Measurements from ENCODE around the gene CPVL. TPM values are rescaled to one million over a fixed set of nuclear protein-coding genes. Genes with fewer than 3 reads are reported as not detected.

The CPVL gene
- total RNA-seq, 1 donor from 2014 or later = 25.1 TPM

DNA sequence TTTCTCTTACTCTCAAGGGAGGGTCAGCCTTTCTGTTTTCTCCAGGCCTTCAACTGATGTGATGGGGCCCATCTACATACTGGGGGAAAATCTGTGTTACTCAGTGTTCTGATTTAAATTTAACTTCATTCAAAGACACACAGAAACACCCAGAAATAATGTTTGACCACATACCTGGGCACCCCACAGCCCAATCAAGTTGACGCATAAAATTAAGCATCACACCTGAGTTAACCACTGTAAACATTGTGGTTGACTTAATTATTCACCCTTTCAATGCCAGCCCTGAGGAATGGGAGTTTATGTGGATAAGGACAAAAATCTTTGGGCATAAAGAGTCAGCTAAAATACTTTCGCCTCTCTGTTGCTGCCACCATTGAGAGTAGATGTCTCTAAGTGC lies 38.3 kb upstream of the CPVL start:
- H3K27me3 ChIP-seq (ENCODE audit: control insufficient read depth in 3 of 3, insufficient read depth in 3 of 3, low read length in 3 of 3) = no peaks in the 10 kb centered on the region

DNA sequence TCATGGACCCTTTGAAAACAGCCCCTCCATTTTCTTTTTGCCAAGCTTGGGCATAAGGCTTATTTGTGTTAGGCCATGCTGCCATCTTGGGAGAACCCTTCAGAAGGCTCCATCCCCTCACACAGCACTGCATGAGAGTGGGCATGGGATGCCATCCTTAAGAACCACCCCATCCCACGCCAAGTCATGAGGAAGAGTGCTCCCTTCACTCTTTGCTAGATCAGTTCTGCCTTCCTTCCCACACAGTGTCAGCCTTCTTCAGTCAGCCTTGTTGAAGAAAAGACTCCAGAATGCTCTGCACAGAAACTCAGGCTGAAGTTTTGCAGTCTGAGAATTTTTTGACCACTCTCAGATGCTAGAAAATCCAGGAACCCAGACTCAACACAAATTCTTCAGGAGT lies 32.8 kb upstream of the CPVL start:
- Histone ChIP-seq H3K27me3 (ENCODE audit: control insufficient read depth in 3 of 3, insufficient read depth in 3 of 3, low read length in 3 of 3) (no peaks in the 10 kb centered on the region), H3K9ac (ENCODE audit: low read depth in 1 of 3, low read length in 3 of 3) (no peak overlapping the region), H3K4me1 (ENCODE audit: control insufficient read depth in 3 of 3, insufficient read depth in 3 of 3, low read length in 3 of 3) (no peaks in the 10 kb centered on the region), H3K9me3 (ENCODE audit: control insufficient read depth in 3 of 3, low read length in 3 of 3) (no peaks in the 10 kb centered on the region), H3K27ac (ENCODE audit: low read depth, low read length) (no peak overlapping the region), H3K36me3 (ENCODE audit: control insufficient read depth in 3 of 3, insufficient read depth in 3 of 3, low read length in 3 of 3) (no peaks in the 10 kb centered on the region), H3K4me3 (ENCODE audit: low read length in 3 of 3) (no peak overlapping the region)

More for the DNA sequence above, 38.3 kb upstream of the CPVL start:
- no peak overlapping the region for H3K27ac ChIP-seq (ENCODE audit: low read depth, low read length)
- H3K4me1 ChIP-seq (ENCODE audit: control insufficient read depth in 3 of 3, insufficient read depth in 3 of 3, low read length in 3 of 3) = no peaks in the 10 kb centered on the region
- no peaks in the 10 kb centered on the region for H3K36me3 ChIP-seq (ENCODE audit: control insufficient read depth in 3 of 3, insufficient read depth in 3 of 3, low read length in 3 of 3)
- no peak overlapping the region for H3K9ac ChIP-seq (ENCODE audit: low read depth in 1 of 3, low read length in 3 of 3)
- no peaks in the 10 kb centered on the region for H3K9me3 ChIP-seq (ENCODE audit: control insufficient read depth in 3 of 3, low read length in 3 of 3)
- H3K4me3 ChIP-seq (ENCODE audit: low read length in 3 of 3) = no peak overlapping the region

DNA sequence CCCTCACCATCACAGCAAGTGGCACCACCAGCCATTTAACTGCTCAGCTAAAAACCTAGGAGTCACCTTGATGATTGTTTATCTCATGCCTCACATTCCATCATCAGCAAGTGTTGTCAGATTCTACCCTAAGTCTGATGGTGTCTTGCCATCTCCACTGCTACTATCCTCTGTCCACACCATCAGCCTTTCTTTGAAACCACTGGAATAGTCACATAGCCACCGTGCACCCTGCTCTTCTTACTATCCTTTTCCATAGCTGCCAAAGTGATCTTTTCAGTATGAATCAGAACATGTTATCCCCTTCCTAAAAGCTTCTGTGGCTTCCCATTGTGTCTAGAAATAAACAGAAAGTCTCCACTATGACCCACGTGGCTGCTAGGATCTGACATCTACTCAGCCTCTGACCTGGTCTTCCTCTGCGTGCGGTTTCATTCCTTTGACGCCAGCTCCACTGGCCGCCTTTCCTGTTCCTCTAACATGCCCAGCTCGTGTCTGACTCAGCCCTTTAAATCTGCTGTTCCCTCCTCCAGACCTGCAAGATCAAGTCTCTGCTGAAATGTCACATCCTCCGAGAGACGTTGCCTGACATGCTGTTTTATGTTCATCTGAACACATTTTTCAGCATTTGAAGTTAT lies 31.7 kb upstream of the CPVL start:
- Histone ChIP-seq H3K4me3 (ENCODE audit: low read length in 3 of 3) (no peak overlapping the region), H3K4me1 (ENCODE audit: control insufficient read depth in 3 of 3, insufficient read depth in 3 of 3, low read length in 3 of 3) (no peaks in the 10 kb centered on the region), H3K36me3 (ENCODE audit: control insufficient read depth in 3 of 3, insufficient read depth in 3 of 3, low read length in 3 of 3) (no peaks in the 10 kb centered on the region), H3K9ac (ENCODE audit: low read depth in 1 of 3, low read length in 3 of 3) (no peak overlapping the region), H3K27ac (ENCODE audit: low read depth, low read length) (peak overlapping the region; percentile 36), H3K9me3 (ENCODE audit: control insufficient read depth in 3 of 3, low read length in 3 of 3) (no peaks in the 10 kb centered on the region), H3K27me3 (ENCODE audit: control insufficient read depth in 3 of 3, insufficient read depth in 3 of 3, low read length in 3 of 3) (no peaks in the 10 kb centered on the region)

DNA sequence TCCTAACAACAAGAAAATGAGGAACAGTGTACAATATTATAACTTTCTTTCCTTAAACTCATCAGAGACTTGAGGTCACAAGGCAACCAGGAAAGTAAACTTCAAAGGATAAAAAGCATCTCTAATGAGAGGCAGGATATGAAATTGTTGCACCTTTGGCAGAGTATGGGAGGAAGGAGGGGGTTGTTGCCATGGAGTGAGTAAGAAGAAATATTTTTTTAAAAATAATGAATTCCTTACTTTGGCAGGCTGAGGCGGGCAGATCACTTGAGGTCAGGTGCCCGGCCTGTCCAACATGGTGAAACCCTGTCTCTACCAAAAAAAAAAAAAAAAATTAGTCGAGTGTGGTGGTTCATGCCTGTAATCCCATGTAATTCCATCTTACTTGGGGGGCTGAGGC lies 27.1 kb upstream of the CPVL start:
- Histone ChIP-seq H3K4me1 (ENCODE audit: control insufficient read depth in 3 of 3, insufficient read depth in 3 of 3, low read length in 3 of 3) (no peaks in the 10 kb centered on the region), H3K9me3 (ENCODE audit: control insufficient read depth in 3 of 3, low read length in 3 of 3) (no peaks in the 10 kb centered on the region), H3K4me3 (ENCODE audit: low read length in 3 of 3) (no peak overlapping the region), H3K9ac (ENCODE audit: low read depth in 1 of 3, low read length in 3 of 3) (no peak overlapping the region), H3K27ac (ENCODE audit: low read depth, low read length) (no peak overlapping the region), H3K27me3 (ENCODE audit: control insufficient read depth in 3 of 3, insufficient read depth in 3 of 3, low read length in 3 of 3) (no peaks in the 10 kb centered on the region), H3K36me3 (ENCODE audit: control insufficient read depth in 3 of 3, insufficient read depth in 3 of 3, low read length in 3 of 3) (no peaks in the 10 kb centered on the region)

DNA sequence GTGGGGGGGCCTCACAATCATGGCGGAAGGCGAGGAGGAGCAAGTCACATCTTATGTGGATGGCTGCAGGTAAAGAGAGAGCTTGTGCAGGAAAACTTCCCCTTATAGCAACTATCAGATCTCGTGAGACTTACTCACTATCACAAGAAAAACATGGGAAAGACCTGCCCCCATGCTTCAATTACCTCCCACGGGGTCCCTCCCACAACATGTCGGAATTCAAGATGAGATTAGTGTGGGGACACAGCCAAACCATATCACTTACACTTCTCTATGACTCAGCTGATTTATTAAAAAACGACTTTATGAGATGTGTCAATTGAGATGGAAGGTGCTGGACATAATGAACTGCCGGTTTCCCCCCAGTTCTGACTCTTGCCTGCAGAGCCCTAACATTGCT lies 24.4 kb upstream of the CPVL start:
- no peaks in the 10 kb centered on the region for H3K27me3 ChIP-seq (ENCODE audit: control insufficient read depth in 3 of 3, insufficient read depth in 3 of 3, low read length in 3 of 3)
- no peak overlapping the region for H3K27ac ChIP-seq (ENCODE audit: low read depth, low read length)
- no peaks in the 10 kb centered on the region for H3K4me1 ChIP-seq (ENCODE audit: control insufficient read depth in 3 of 3, insufficient read depth in 3 of 3, low read length in 3 of 3)
- no peak overlapping the region for H3K9ac ChIP-seq (ENCODE audit: low read depth in 1 of 3, low read length in 3 of 3)
- no peaks in the 10 kb centered on the region for H3K36me3 ChIP-seq (ENCODE audit: control insufficient read depth in 3 of 3, insufficient read depth in 3 of 3, low read length in 3 of 3)
- H3K9me3 ChIP-seq (ENCODE audit: control insufficient read depth in 3 of 3, low read length in 3 of 3) = no peaks in the 10 kb centered on the region
- no peak overlapping the region for H3K4me3 ChIP-seq (ENCODE audit: low read length in 3 of 3)

DNA sequence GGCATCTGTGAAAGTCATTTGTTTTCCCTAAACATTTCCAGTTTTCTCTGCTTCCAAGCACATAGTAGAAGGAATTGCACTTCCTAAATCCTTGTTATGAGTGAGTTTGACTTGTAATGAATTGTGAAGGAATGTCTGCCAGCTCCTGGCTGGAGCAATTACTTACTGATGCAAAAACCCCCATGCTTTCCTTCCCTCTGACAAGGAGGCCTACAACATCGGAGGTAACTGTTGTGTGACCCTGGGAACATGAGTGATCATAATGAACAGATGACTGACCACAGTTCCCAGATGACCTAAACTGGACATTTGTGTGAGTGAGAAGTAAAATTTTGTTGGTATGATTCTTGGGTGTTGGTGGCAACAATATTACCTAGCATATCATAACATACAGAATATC lies 21.4 kb upstream of the CPVL start:
- H3K27ac ChIP-seq (ENCODE audit: low read depth, low read length) = no peak overlapping the region
- no peaks in the 10 kb centered on the region for H3K9me3 ChIP-seq (ENCODE audit: control insufficient read depth in 3 of 3, low read length in 3 of 3)
- no peaks in the 10 kb centered on the region for H3K27me3 ChIP-seq (ENCODE audit: control insufficient read depth in 3 of 3, insufficient read depth in 3 of 3, low read length in 3 of 3)
- no peaks in the 10 kb centered on the region for H3K4me1 ChIP-seq (ENCODE audit: control insufficient read depth in 3 of 3, insufficient read depth in 3 of 3, low read length in 3 of 3)
- H3K4me3 ChIP-seq (ENCODE audit: low read length in 3 of 3) = no peak overlapping the region
- H3K9ac ChIP-seq (ENCODE audit: low read depth in 1 of 3, low read length in 3 of 3) = no peak overlapping the region
- H3K36me3 ChIP-seq (ENCODE audit: control insufficient read depth in 3 of 3, insufficient read depth in 3 of 3, low read length in 3 of 3) = no peaks in the 10 kb centered on the region

DNA sequence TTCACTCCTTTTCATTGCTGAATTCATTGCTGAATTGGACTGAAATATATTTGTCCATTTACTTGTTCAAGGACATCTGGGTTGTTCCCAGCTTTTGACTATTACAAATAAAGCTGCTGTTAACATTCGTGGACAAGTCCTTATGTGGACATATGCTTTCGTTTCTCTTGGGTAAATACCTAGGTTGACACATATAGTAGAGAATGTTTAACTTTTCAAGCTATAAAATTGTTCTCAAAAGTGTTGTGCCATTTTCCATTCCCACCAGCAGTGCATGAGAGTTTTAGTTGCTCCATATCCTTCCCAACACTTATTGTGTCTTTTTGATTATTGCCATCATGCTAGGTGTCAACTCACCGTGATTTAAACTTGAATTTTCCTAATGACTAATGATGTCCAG lies 17.5 kb upstream of the CPVL start:
- H3K9me3 ChIP-seq (ENCODE audit: control insufficient read depth in 3 of 3, low read length in 3 of 3) = no peaks in the 10 kb centered on the region
- H3K27ac ChIP-seq (ENCODE audit: low read depth, low read length) = no peak overlapping the region
- H3K4me3 ChIP-seq (ENCODE audit: low read length in 3 of 3) = no peak overlapping the region
- no peak overlapping the region for H3K9ac ChIP-seq (ENCODE audit: low read depth in 1 of 3, low read length in 3 of 3)
- H3K36me3 ChIP-seq (ENCODE audit: control insufficient read depth in 3 of 3, insufficient read depth in 3 of 3, low read length in 3 of 3) = no peaks in the 10 kb centered on the region
- H3K4me1 ChIP-seq (ENCODE audit: control insufficient read depth in 3 of 3, insufficient read depth in 3 of 3, low read length in 3 of 3) = no peaks in the 10 kb centered on the region
- no peaks in the 10 kb centered on the region for H3K27me3 ChIP-seq (ENCODE audit: control insufficient read depth in 3 of 3, insufficient read depth in 3 of 3, low read length in 3 of 3)

DNA sequence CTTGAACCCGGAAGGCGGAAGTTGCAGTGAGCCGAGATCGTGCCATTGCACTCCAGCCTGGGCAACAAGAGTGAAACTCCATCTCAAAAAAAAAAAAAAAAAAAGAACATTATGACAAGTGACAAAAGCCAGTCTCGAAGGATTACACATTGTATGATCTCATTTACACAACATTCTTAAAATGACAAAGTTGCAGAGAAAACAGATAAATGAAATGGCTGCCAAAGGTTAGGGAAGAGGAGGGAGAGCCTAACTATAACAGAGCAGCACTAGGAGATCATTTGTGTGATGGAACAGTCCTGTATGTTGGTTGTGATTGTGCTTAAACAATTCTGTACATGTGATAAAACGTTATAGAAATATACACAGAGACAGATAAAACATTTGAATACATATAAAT lies 16.2 kb upstream of the CPVL start:
- no peaks in the 10 kb centered on the region for H3K4me1 ChIP-seq (ENCODE audit: control insufficient read depth in 3 of 3, insufficient read depth in 3 of 3, low read length in 3 of 3)
- H3K36me3 ChIP-seq (ENCODE audit: control insufficient read depth in 3 of 3, insufficient read depth in 3 of 3, low read length in 3 of 3) = no peaks in the 10 kb centered on the region
- no peak overlapping the region for H3K27ac ChIP-seq (ENCODE audit: low read depth, low read length)
- H3K4me3 ChIP-seq (ENCODE audit: low read length in 3 of 3) = no peak overlapping the region
- no peak overlapping the region for H3K9ac ChIP-seq (ENCODE audit: low read depth in 1 of 3, low read length in 3 of 3)
- H3K9me3 ChIP-seq (ENCODE audit: control insufficient read depth in 3 of 3, low read length in 3 of 3) = no peaks in the 10 kb centered on the region
- no peaks in the 10 kb centered on the region for H3K27me3 ChIP-seq (ENCODE audit: control insufficient read depth in 3 of 3, insufficient read depth in 3 of 3, low read length in 3 of 3)

DNA sequence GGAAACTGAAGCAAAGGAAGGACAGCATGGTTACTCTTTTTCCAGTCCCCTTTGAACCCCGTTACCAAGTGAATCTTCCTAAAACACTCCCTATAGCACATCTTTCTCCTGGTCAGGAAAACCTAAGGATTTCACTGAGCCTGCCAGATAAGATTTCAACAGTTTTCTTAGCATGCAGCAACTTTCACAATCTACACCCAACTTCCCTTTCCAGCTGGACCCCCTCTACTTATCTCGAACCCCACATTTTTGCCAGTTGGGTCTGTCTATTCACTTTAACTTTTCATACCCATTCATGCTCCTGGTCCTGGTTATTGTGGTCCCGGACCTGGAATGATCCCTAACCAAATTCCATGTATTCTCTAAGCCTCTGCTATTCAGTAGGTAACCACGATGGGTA lies 14.9 kb upstream of the CPVL start:
- Histone ChIP-seq H3K9ac (ENCODE audit: low read depth in 1 of 3, low read length in 3 of 3) (no peak overlapping the region), H3K27me3 (ENCODE audit: control insufficient read depth in 3 of 3, insufficient read depth in 3 of 3, low read length in 3 of 3) (no peaks in the 10 kb centered on the region), H3K27ac (ENCODE audit: low read depth, low read length) (no peak overlapping the region), H3K9me3 (ENCODE audit: control insufficient read depth in 3 of 3, low read length in 3 of 3) (no peaks in the 10 kb centered on the region), H3K36me3 (ENCODE audit: control insufficient read depth in 3 of 3, insufficient read depth in 3 of 3, low read length in 3 of 3) (no peaks in the 10 kb centered on the region), H3K4me3 (ENCODE audit: low read length in 3 of 3) (no peak overlapping the region), H3K4me1 (ENCODE audit: control insufficient read depth in 3 of 3, insufficient read depth in 3 of 3, low read length in 3 of 3) (no peaks in the 10 kb centered on the region)

DNA sequence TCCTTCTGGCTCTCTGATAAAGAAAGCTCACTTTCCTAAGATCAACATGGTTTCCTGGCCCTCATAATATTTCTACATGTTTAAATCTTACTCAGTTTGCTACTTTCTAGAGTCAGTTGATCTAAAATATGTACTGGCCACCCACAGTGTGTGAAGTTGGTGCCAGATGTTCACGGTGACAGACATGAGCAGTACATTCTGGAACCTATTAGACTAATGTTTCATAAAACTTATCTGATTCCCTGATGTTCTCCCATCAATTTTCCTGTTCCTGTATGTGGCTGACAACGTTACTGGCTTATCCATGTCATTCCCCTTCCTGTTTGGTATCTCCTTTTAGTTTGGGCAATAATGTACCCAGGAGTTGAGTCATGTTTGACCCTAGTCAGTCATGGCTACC lies 13.7 kb upstream of the CPVL start:
- H3K4me3 ChIP-seq (ENCODE audit: low read length in 3 of 3) = no peak overlapping the region
- no peaks in the 10 kb centered on the region for H3K27me3 ChIP-seq (ENCODE audit: control insufficient read depth in 3 of 3, insufficient read depth in 3 of 3, low read length in 3 of 3)
- no peak overlapping the region for H3K27ac ChIP-seq (ENCODE audit: low read depth, low read length)
- H3K9ac ChIP-seq (ENCODE audit: low read depth in 1 of 3, low read length in 3 of 3) = no peak overlapping the region
- no peaks in the 10 kb centered on the region for H3K4me1 ChIP-seq (ENCODE audit: control insufficient read depth in 3 of 3, insufficient read depth in 3 of 3, low read length in 3 of 3)
- no peaks in the 10 kb centered on the region for H3K36me3 ChIP-seq (ENCODE audit: control insufficient read depth in 3 of 3, insufficient read depth in 3 of 3, low read length in 3 of 3)
- H3K9me3 ChIP-seq (ENCODE audit: control insufficient read depth in 3 of 3, low read length in 3 of 3) = no peaks in the 10 kb centered on the region
